Activated CD4-positive, alpha-beta T cell treated with anti-CD3 and anti-CD28 coated beads, Interleukin-2, amount 10 ng/mL, durations not matched to agents 24 days and 14 days (primary cell): ENCODE data around the gene BLMH. TPM values are rescaled to one million over a fixed set of nuclear protein-coding genes. Genes with fewer than 3 reads are reported as not detected.

Source experiments
- DNase-seq: peaks from one replicate; pipeline ENCODE4 v3.0.0; 2022
- H3K27ac Mint-ChIP-seq: one replicate; pipeline ENCODE4 v1.8.0; 2022; ENCODE audit warnings: mild to moderate bottlenecking, mixed read lengths
- H3K27me3 Mint-ChIP-seq: one replicate; pipeline ENCODE4 v1.8.0; 2022; ENCODE audit warnings: mixed read lengths
- H3K36me3 Mint-ChIP-seq: one replicate; pipeline ENCODE4 v1.8.0; 2022; ENCODE audit warnings: low read depth, mild to moderate bottlenecking, mixed read lengths
- H3K4me1 Mint-ChIP-seq: one replicate; pipeline ENCODE4 v1.8.0; 2021; ENCODE audit warnings: mixed read lengths
- H3K4me3 Mint-ChIP-seq: one replicate; pipeline ENCODE4 v1.8.0; 2022; ENCODE audit warnings: mild to moderate bottlenecking, moderate library complexity, mixed read lengths
- H3K9me3 Mint-ChIP-seq: one replicate; pipeline ENCODE4 v1.8.0; 2021; ENCODE audit warnings: mixed read lengths
- intact Hi-C: fragments of 100-400 bp; cut with micrococcal nuclease; formaldehyde crosslinking; loops from one replicate; pipeline ENCODE4 v1.15.1; 2023
- total RNA-seq: library from RNA; stranded (reverse); gene quantifications from 2 replicates; pipeline ENCODE4 v1.2.3, GENCODE V29; 2022

The BLMH gene
- total RNA-seq, 1 donor from 2014 or later = 72.8 TPM

DNA sequence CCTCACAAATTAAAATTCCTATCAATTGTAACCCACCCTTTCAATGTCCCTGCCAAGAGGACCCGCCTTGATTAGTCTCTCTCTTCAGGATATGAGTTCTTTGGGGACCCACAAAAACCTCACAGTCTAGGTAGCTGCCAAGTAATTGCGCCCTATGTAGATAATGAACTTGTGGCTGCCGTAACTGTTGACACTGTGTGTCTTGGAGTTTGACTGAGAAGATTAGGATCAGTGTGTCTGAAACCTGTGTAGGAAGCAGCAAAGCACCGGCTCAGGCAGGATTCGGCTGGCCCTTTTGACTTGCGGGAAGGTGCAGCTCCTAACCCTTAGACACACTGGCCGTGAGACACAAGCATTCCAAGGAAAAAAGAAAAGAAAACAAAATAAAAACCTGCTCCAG lies 38.4 kb downstream of the BLMH start:
- no peaks in the 10 kb centered on the region for H3K27me3 Mint-ChIP-seq
- H3K27ac Mint-ChIP-seq = no peak overlapping the region
- intact Hi-C loops = no loop called here
- no peaks in the 10 kb centered on the region for H3K9me3 Mint-ChIP-seq
- peaks cover 41% of the 10 kb centered on the region for H3K36me3 Mint-ChIP-seq
- H3K4me3 Mint-ChIP-seq = no peak overlapping the region
- DNase-seq = no peak
- no peaks in the 10 kb centered on the region for H3K4me1 Mint-ChIP-seq

DNA sequence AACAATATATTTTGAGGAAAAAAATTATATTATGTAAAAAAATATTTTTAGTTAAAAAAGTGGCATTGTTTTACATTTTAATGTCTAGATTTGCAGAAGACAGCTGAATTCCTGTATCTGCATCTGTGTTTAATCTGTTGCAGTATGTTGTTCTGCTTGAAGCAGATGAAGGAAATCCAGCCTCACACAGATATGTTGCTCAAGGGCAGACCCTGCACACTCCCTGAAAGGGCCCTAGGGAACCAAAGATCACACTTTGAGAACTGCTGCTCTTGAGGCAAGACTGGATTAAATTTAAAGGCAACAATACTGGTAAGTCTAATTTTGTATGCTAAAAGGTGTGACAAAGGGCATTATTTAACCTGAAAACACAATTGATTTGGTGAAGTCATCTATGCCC lies 39.8 kb downstream of the BLMH start:
- no peak for DNase-seq
- intact Hi-C loops = no loop called here
- Mint-ChIP-seq H3K36me3 (peaks cover 49% of the 10 kb centered on the region), H3K4me1 (no peaks in the 10 kb centered on the region), H3K9me3 (no peaks in the 10 kb centered on the region), H3K27ac (no peak overlapping the region), H3K27me3 (no peaks in the 10 kb centered on the region), H3K4me3 (no peak overlapping the region)

DNA sequence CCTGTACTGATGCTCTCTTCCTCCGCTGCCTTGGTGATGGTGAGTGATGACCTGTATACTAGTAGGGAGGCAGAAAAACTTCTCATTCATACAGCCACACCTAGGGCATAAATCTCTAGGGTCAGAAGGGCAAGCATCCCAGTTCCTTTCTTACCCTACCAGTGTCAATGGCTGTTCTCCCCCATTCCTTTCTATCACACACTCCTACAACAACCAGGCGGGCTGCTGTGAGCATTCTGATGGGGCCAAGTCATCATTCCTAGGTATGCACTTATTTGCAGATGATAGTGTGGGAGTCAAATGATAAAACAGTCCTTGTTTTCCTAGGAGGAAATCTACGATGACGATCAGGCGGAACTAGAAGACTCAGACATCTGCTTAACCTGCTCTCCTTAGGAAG lies 42.3 kb downstream of the BLMH start:
- Mint-ChIP-seq H3K27me3 (no peaks in the 10 kb centered on the region), H3K4me1 (no peaks in the 10 kb centered on the region), H3K4me3 (no peak overlapping the region), H3K9me3 (no peaks in the 10 kb centered on the region), H3K36me3 (peaks cover 54% of the 10 kb centered on the region), H3K27ac (no peak overlapping the region)
- DNase-seq = no peak
- intact Hi-C loops = no loop called here

DNA sequence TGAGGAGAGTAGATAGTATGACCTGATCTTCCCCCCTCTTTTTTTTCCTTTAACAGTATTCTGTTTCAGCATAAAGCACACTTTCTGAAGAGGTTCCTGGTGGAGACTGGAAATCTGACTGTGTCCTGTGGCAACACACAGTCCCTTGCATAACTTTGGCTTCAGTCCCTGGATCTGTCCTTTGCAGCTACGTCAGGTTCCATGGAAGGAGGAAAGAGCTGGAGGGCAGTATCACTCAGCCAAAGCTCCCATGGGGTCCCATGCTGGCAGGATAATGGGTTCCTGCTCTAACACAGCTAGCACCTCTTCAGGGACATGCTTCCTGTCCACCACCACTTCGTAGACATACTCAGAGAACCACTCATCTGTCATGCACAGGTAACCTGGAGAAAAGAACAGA lies 43.0 kb downstream of the BLMH start:
- DNase-seq = no peak
- Mint-ChIP-seq H3K9me3 (no peaks in the 10 kb centered on the region), H3K36me3 (peaks cover 54% of the 10 kb centered on the region), H3K4me3 (no peak overlapping the region), H3K27me3 (no peaks in the 10 kb centered on the region), H3K4me1 (no peaks in the 10 kb centered on the region), H3K27ac (no peak overlapping the region)
- intact Hi-C loops = no loop called here

DNA sequence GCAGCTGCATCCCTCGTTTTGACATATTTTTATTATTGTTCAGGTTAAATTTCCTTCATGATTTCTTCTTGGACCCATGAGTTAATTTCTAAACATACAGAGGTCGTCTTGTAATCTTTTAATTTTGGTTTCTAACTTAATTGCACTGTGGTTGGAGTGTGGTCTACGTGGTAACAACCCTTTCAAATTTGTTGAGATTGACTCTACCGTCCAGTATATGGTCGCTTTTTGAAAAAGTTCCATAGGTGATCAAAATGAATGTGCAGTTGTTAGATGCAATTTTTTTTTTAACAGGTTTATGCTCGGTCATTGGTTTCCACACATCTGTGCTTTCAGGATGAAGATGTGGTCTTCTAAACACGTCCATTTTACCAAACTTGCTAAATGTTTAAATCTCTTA lies 45.3 kb downstream of the BLMH start:
- intact Hi-C loops = no loop called here
- peaks cover 44% of the 10 kb centered on the region for H3K36me3 Mint-ChIP-seq
- no peaks in the 10 kb centered on the region for H3K9me3 Mint-ChIP-seq
- no peaks in the 10 kb centered on the region for H3K4me1 Mint-ChIP-seq
- H3K4me3 Mint-ChIP-seq = no peak overlapping the region
- H3K27ac Mint-ChIP-seq = no peak overlapping the region
- H3K27me3 Mint-ChIP-seq = peaks cover 2% of the 10 kb centered on the region
- no peak for DNase-seq

DNA sequence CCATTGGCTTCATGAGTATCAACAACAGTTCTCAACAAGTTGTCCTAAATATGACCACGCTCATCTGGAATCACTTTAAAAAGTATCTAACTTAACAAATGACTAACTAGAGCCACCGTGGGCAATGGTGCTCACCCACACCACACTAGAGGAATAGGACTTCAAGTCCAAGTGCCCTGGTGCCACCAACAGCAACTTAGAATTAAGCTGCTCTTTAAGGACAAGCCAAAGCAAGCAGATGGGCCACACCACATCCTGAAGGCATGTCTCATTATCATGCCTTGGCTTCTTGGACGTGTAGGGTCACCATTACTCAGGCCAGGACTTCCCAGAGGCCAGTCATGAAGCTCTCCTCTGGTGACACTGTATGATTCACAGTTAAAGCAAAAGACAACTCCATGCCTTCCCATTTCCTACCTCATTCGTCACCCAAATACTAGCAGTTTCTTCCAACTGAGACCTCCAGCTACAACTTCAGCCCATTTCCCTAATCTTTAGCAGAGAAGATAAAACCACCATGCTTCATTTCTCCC lies 46.8 kb downstream of the BLMH start:
- Mint-ChIP-seq H3K4me3 (no peak overlapping the region), H3K27ac (no peak overlapping the region), H3K36me3 (peaks cover 33% of the 10 kb centered on the region), H3K4me1 (no peaks in the 10 kb centered on the region), H3K9me3 (no peaks in the 10 kb centered on the region), H3K27me3 (peaks cover 6% of the 10 kb centered on the region)
- no peak for DNase-seq
- intact Hi-C loops = no loop called here

DNA sequence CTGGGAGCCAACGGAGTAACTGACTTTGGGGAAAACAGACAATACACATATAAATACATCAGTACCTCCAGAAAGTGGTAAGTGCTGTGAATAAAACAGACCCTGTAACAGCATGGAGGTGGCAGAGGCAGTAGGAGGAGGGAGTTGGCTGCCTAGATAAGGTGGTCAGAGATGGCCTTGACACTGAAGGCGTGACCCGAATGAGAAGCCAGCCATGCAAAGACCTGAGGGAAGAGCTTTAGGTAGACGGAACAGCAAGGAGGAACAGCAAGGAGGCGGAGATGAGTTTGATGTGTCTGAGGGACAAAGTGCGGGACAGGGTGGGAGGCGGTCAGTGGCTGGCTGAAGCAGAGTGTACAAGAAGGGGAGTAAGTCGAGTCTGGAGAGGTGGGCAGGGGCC lies 48.2 kb downstream of the BLMH start:
- Mint-ChIP-seq H3K36me3 (peaks cover 24% of the 10 kb centered on the region), H3K27ac (no peak overlapping the region), H3K27me3 (peaks cover 17% of the 10 kb centered on the region), H3K4me3 (no peak overlapping the region), H3K9me3 (no peaks in the 10 kb centered on the region), H3K4me1 (peaks cover 4% of the 10 kb centered on the region)
- intact Hi-C loops = no loop called here
- DNase-seq = no peak

DNA sequence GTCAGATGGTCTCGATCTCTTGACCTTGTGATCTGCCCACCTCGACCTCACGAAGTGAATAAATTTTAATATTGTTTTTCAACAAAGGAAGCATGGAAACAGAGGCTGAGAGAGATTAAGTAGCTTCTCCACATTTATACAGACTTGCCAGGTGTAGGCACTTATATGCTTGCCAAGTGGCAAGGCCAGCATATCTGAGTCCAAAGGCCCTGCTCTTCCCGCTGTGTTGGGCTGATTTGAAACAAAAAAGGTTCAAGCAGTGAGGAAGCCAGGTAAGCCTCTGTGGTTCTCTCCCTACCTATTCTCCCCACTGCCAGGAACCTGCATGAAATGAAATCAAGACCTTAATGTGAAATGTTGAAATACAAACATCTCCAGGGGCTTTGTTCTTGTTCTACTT lies 48.7 kb downstream of the BLMH start:
- no peak overlapping the region for H3K27ac Mint-ChIP-seq
- H3K9me3 Mint-ChIP-seq = no peaks in the 10 kb centered on the region
- H3K4me1 Mint-ChIP-seq = peaks cover 8% of the 10 kb centered on the region
- peaks cover 23% of the 10 kb centered on the region for H3K27me3 Mint-ChIP-seq
- H3K36me3 Mint-ChIP-seq = peaks cover 19% of the 10 kb centered on the region
- DNase-seq = no peak
- H3K4me3 Mint-ChIP-seq = no peak overlapping the region
- intact Hi-C loops = no loop called here

DNA sequence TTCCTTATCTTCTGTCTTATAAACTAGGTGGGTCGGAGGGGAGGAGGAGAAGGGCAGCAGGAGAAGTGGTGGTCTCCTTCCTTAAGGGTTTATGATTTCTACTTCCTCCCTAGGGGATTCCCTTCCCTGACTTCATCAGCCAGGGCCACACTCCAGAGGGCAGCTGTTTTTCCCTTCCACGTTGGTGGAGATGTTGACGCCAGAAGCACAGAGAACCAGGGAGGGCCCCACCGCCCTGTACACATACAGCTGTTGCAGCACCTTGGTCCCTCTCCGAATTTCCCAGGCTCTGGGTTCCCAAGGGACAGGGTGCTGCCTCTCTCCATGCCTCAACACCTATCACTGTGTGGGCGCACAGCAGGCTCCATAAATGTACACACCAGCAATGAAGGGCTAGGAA lies 50.7 kb downstream of the BLMH start:
- H3K27me3 Mint-ChIP-seq = peaks cover 40% of the 10 kb centered on the region
- no peaks in the 10 kb centered on the region for H3K9me3 Mint-ChIP-seq
- no peak overlapping the region for H3K27ac Mint-ChIP-seq
- no peak overlapping the region for H3K4me3 Mint-ChIP-seq
- intact Hi-C loops = no loop called here
- DNase-seq = no peak
- H3K36me3 Mint-ChIP-seq = peaks cover 5% of the 10 kb centered on the region
- peaks cover 14% of the 10 kb centered on the region for H3K4me1 Mint-ChIP-seq

DNA sequence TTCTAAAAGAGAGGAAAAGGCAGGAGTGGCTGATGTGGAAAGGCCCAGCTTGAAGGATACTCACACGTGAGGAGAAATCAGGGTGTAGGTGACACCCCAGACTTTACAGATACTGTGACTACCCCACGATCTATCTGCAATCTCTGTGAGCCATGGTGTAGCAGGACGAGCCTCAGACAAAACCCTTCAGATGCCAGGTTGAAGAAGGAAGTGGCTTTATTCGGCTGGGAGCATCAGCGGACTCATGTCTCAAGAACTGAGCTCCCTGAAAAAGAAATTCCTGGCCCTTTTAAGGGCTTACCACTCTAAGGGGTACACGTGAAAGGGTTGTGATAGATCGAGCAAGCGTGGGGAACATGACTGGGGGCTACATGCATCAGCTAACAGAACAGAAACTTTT lies 51.6 kb downstream of the BLMH start:
- intact Hi-C loops = no loop called here
- Mint-ChIP-seq H3K36me3 (peaks cover 5% of the 10 kb centered on the region), H3K27me3 (peaks cover 42% of the 10 kb centered on the region), H3K4me1 (peaks cover 15% of the 10 kb centered on the region), H3K9me3 (no peaks in the 10 kb centered on the region), H3K27ac (no peak overlapping the region), H3K4me3 (no peak overlapping the region)
- DNase-seq = no peak

DNA sequence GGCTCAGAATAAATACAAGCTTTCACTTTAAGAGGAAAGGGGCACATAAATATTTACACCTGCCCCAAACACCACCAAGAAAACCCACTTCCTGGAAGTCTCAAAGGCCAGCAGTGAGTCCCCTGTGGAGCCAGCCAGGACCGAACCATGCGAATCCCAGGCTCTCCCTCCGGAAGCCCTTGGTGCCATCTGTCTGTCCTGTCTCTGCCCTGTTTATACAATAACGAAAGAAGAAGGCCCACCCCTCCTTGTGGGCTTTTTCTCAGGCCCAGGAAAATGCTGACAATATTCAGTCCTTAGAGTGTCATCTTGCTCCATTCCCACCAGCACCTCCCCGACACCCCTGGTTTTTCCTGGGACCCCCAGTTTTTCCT lies 52.7 kb downstream of the BLMH start:
- DNase-seq = no peak
- peaks cover 4% of the 10 kb centered on the region for H3K36me3 Mint-ChIP-seq
- intact Hi-C loops = loop anchor here (10.0 kb wide), 1 partner anchor 134 kb away; no protein-coding TSS in a partner anchor
- H3K4me1 Mint-ChIP-seq = peaks cover 20% of the 10 kb centered on the region
- no peaks in the 10 kb centered on the region for H3K9me3 Mint-ChIP-seq
- peaks cover 51% of the 10 kb centered on the region for H3K27me3 Mint-ChIP-seq
- H3K4me3 Mint-ChIP-seq = no peak overlapping the region
- H3K27ac Mint-ChIP-seq = no peak overlapping the region

DNA sequence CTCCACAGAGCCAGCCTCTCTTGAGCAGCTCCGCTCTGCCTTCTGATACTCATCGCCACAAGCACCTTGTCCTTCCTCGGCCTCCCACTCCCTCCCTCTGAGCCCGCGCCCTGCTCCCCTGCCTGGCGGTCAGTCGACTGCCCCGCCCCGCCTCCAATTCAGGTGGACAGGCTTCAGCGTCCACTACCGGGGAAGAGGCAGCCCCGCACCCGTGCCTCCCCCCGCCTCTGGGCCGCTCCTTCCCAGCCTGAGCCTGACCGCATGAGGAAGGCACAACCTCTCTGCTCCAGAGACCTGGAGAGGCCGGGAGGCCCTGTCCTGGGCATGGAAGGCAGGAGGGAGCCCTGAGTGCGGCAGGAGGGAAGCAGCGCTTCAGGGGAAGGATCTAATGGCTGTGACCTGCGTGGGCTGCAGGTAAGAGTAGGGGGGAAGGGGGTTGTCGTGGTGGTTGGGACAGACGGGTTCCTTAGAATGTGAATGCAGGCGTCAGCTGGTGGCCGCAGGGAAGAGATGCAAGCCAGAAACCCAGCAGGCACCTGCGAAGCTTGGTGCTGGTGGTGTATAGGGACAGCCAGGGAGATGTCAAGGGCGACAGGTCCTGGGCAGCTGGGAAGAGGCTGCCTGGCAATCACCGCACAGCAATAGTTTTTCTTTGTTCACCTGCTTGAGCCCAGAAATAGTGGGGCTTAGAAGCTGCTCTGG lies 53.2 kb downstream of the BLMH start:
- peaks cover 20% of the 10 kb centered on the region for H3K4me1 Mint-ChIP-seq
- H3K9me3 Mint-ChIP-seq = no peaks in the 10 kb centered on the region
- H3K4me3 Mint-ChIP-seq = no peak overlapping the region
- H3K36me3 Mint-ChIP-seq = peaks cover 2% of the 10 kb centered on the region
- no peak for DNase-seq
- intact Hi-C loops = loop anchor here (10.0 kb wide), 1 partner anchor 134 kb away; no protein-coding TSS in a partner anchor
- H3K27me3 Mint-ChIP-seq = peaks cover 56% of the 10 kb centered on the region
- no peak overlapping the region for H3K27ac Mint-ChIP-seq

DNA sequence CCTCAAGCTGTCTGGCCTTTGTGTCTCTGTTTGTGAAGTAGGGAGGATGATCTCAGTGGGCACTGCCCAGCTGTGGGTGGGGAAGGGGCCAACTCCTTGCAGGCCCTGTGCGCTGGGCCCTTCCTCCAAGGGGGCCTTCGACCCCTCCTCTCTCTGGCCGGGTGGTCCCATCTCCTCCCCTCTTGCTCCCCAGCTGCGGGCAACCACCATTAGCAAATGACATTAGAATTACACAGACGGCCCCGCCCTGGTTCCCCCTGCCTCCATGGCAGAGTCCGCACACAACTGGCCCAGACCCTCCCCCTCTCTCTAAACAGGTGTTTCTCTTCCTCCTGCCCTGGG lies 53.8 kb downstream of the BLMH start:
- H3K4me1 Mint-ChIP-seq = peaks cover 20% of the 10 kb centered on the region
- H3K36me3 Mint-ChIP-seq = peaks cover 2% of the 10 kb centered on the region
- DNase-seq = no peak
- intact Hi-C loops = loop anchor here (10.0 kb wide), 1 partner anchor 133 kb away; no protein-coding TSS in a partner anchor
- H3K9me3 Mint-ChIP-seq = no peaks in the 10 kb centered on the region
- H3K4me3 Mint-ChIP-seq = no peak overlapping the region
- H3K27me3 Mint-ChIP-seq = peaks cover 61% of the 10 kb centered on the region
- no peak overlapping the region for H3K27ac Mint-ChIP-seq

DNA sequence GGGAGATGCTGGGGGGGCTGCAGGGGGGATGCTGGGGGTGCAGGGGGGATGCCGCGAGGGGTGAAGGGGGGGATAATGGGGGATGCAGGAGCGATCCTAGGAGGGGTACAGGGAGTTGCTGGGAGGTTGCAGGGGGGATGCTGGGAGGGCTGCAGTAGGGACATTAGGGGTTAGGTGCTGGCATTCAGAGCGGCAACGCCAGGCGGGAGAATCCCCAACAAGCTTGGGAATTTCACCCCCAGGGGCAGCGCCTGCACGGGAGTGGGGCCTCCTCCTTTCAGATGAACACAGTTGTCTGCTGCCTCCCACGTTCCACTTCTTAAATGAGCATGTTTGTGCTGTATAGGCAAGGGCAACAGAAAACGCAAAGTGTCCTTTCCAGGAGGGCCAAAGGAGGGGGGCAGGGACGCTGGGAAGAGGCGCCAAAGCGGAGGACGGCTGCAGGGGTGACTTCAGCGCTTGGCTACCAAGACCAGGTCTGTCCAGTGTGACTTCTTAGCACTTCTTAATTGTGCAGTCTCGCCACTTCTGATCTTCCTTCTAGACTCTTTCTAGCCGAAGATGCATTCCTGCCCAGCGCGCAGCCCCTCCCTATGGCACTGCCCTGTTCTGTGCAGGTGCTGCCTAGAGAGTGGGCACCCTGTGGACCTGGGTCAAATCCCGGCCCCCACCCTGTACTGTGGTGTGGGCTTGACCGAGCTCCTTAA lies 54.3 kb downstream of the BLMH start:
- Mint-ChIP-seq H3K36me3 (peaks cover 2% of the 10 kb centered on the region), H3K4me3 (peak overlapping the region; percentile 42), H3K9me3 (no peaks in the 10 kb centered on the region), H3K27me3 (peaks cover 66% of the 10 kb centered on the region), H3K4me1 (peaks cover 20% of the 10 kb centered on the region), H3K27ac (no peak overlapping the region)
- DNase-seq = no peak
- intact Hi-C loops = loop anchor here (10.0 kb wide), 1 partner anchor 133 kb away; no protein-coding TSS in a partner anchor
